Measurements from ENCODE around the gene CADPS2. TPM values are rescaled to one million over a fixed set of nuclear protein-coding genes. Genes with fewer than 3 reads are reported as not detected.

The CADPS2 gene
- total and polyA plus RNA-seq, 10 of the 15 experiments (the other 5 are each of a cell fraction or from before 2014, with no cell fraction given), result 0.05 to 7.5 (median 0.25) TPM

DNA sequence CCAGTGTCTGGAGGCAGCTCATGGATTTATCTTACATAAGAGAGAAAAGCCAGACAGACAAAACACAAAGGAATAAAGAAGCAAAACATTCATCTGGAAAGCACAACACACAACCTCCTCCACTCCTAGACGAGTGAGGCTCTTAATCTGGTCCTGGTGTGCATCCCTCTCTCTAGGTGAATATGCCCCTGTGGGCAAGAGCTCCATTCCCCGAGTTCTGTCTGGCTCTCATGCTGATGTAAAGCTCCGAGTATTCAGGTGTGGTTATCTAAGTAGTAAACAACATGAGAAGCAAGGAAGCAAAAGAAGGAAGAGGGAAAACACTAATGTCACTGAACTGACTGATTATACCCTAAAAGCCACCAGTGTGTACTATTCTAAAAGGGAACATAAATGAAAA, 533.8 kb downstream of the CADPS2 start:
- Histone ChIP-seq H3K4me1 (ENCODE audit: control insufficient read depth, insufficient read depth, low read length) (no peaks in the 10 kb centered on the region), H2AFZ (ENCODE audit: control insufficient read depth, low read depth, low read length) (no peak overlapping the region), H3K27ac (ENCODE audit: control insufficient read depth, insufficient read depth) (no peak overlapping the region), H3K4me3 (no peak overlapping the region), H3K4me2 (ENCODE audit: control insufficient read depth, insufficient read depth) (no peak overlapping the region), H3K79me2 (ENCODE audit: control insufficient read depth, insufficient read depth, low read length) (no peaks in the 10 kb centered on the region), H3K27me3 (replicated peaks in 1 of 2; ENCODE audit: control insufficient read depth in 2 of 2, insufficient read depth in 2 of 2, low read length in 1 of 2) (no peaks in the 10 kb centered on the region), H3K36me3 (ENCODE audit: control insufficient read depth in 2 of 2, insufficient read depth in 2 of 2, low read length in 1 of 2) (no peaks in the 10 kb centered on the region), H3K9me3 (replicated peaks; ENCODE audit: control insufficient read depth, insufficient read depth, low read length) (no peaks in the 10 kb centered on the region), H4K20me1 (ENCODE audit: control insufficient read depth, insufficient read depth) (no peaks in the 10 kb centered on the region), H3K9ac (ENCODE audit: control insufficient read depth, insufficient read depth, low read length) (no peak overlapping the region)
- ChIA-PET RAD21 (ENCODE audit: unreplicated experiment) (interaction anchor here (0.8 kb wide), 1 partner anchor 22 kb away, joined by 3 read pairs; no protein-coding TSS in a partner anchor), CTCF (interaction anchor here (0.9 to 2.5 kb wide), 6 partner anchors 8 to 127 kb away, joined by 3 to 7 read pairs (median 3); no protein-coding TSS in a partner anchor), SMC1A (ENCODE audit: uncharacterized antibody, unreplicated experiment) (interaction anchor here (0.7 to 1.5 kb wide), 8 partner anchors 11 to 153 kb away, joined by 3 to 8 read pairs (median 4); no protein-coding TSS in a partner anchor), POLR2A (interaction anchor here (1.5 kb wide), 1 partner anchor 25 kb away, joined by 3 read pairs; no protein-coding TSS in a partner anchor)
- in situ Hi-C loops (cut with MboI), result no loop called here
- no peak for TF ChIP-seq RB1 (IDR thresholded peaks at IDR 0.05; ENCODE audit: borderline replicate concordance)
- TF ChIP-seq MTA3 (IDR thresholded peaks at IDR 0.05; ENCODE audit: borderline replicate concordance, low read length), result no peak
- TF ChIP-seq SIX5 (IDR thresholded peaks at IDR 0.05; ENCODE audit: low read depth, low read length, severe bottlenecking), result no peak
- TF ChIP-seq, protein P1, sequence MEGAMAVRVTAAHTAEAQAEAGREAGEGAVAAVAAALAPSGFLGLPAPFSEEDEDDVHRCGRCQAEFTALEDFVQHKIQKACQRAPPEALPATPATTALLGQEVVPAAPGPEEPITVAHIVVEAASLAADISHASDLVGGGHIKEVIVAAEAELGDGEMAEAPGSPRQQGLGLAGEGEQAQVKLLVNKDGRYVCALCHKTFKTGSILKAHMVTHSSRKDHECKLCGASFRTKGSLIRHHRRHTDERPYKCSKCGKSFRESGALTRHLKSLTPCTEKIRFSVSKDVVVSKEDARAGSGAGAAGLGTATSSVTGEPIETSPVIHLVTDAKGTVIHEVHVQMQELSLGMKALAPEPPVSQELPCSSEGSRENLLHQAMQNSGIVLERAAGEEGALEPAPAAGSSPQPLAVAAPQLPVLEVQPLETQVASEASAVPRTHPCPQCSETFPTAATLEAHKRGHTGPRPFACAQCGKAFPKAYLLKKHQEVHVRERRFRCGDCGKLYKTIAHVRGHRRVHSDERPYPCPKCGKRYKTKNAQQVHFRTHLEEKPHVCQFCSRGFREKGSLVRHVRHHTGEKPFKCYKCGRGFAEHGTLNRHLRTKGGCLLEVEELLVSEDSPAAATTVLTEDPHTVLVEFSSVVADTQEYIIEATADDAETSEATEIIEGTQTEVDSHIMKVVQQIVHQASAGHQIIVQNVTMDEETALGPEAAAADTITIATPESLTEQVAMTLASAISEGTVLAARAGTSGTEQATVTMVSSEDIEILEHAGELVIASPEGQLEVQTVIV (IDR thresholded peaks at IDR 0.05; ENCODE audit: borderline replicate concordance, partially characterized antibody), result no peak
- no peak for TF ChIP-seq ZNF217 (IDR thresholded peaks at IDR 0.05)
- TF ChIP-seq EP300 (IDR thresholded peaks at IDR 0.05; ENCODE audit: borderline replicate concordance in 1 of 2, control insufficient read depth in 1 of 2, low read depth in 2 of 2, low read length in 2 of 2), result no peak
- TF ChIP-seq MYB (IDR thresholded peaks at IDR 0.05; ENCODE audit: borderline replicate concordance, low read depth, low read length), result no peak
- no peak for TF ChIP-seq SREBF2 (IDR thresholded peaks at IDR 0.05; ENCODE audit: low read length)
- TF ChIP-seq TCF12 (IDR thresholded peaks at IDR 0.05; ENCODE audit: low read depth, low read length), result no peak
- TF ChIP-seq JUND (IDR thresholded peaks at IDR 0.05; ENCODE audit: low read depth, low read length), result no peak
- no peak for TF ChIP-seq CEBPB (IDR thresholded peaks at IDR 0.05; ENCODE audit: borderline replicate concordance in 1 of 2, low read depth in 2 of 2, low read length in 2 of 2)
- no peak for ATAC-seq
- intact Hi-C loops (cut with micrococcal nuclease; ENCODE audit: unreplicated experiment), result no loop called here
- FAIRE-seq, result no peak
- no TSS peak for BruUV-seq (replicated peaks)
- no peak for DNase-seq (ENCODE audit: low read depth, low spot score)
- WGBS (ENCODE audit: insufficient coverage, insufficient replicate concordance, low lambda C conversion rate, missing lambda C conversion rate), result 17% methylated on average over 3 of the region's 3 CpGs
